GM12875 (cell line): ENCODE results near the gene RTEL1.

Source experiments
- H3K4me3 ChIP-seq: one replicate; pipeline ENCODE4 v1.5.1; 2011; ENCODE audit warnings: low read depth, low read length, control low read depth
- CTCF ChIP-seq: IDR thresholded peaks from 2 replicates; pipeline ENCODE4 v1.5.1; 2011; ENCODE audit warnings: low read depth, mild to moderate bottlenecking, control low read depth, inconsistent platforms, low read length, moderate library complexity, borderline replicate concordance; ENCODE audit not compliant: insufficient read depth

Gene RTEL1

GRCh38 chr20:63736893-63737694, 79.0 kb downstream of the RTEL1 start:
- TF ChIP-seq CTCF = no peak
- peak overlapping the region; percentile 61 for H3K4me3 ChIP-seq

DNA sequence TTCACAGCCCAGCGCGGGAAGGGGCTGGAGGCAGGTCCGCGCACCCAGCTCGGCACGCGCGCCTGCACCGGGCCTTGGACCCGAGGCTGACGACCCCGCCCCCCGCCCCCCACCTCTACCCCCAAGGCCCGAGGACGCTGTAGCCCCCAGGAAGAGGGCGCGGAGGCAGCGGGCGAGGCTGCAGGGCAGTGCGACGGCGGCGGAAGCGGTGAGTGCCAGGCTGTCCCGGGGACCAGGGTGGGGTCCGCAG, 79.5 kb downstream of the RTEL1 start:
- H3K4me3 ChIP-seq = peak overlapping the region; percentile 61
- no peak for TF ChIP-seq CTCF

GRCh38 chr20:63737945-63738686, 80.0 kb downstream of the RTEL1 start:
- no peak for TF ChIP-seq CTCF
- peak overlapping the region; percentile 61 for H3K4me3 ChIP-seq

DNA sequence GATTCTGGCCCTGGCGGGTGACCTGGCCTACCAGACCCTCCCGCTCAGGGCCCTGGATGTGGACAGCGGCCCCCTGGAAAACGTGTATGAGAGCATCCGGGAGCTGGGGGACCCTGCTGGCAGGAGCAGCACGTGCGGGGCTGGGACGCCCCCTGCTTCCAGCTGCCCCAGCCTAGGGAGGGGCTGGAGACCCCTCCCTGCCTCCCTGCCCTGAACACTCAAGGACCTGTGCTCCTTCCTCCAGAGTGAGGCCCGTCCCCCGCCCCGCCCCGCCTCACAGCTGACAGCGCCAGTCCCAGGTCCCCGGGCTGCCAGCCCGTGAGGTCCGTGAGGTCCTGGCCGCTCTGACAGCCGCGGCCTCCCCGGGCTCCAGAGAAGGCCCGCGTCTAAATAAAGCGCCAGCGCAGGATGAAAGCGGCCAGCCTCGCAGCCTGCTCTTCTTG, 80.6 kb downstream of the RTEL1 start:
- TF ChIP-seq CTCF = no peak
- no peak overlapping the region for H3K4me3 ChIP-seq

GRCh38 chr20:63739130-63740069, 81.3 kb downstream of the RTEL1 start, which contains the start of gene SLC2A4RG:
TSS of gene SLC2A4RG (plus strand) at chr20:63739776. CDS start at chr20:63739913, 137 bp downstream.
- peak within 1 kb of the TSS; percentile 56 for H3K4me3 ChIP-seq
- no peak for TF ChIP-seq CTCF

DNA sequence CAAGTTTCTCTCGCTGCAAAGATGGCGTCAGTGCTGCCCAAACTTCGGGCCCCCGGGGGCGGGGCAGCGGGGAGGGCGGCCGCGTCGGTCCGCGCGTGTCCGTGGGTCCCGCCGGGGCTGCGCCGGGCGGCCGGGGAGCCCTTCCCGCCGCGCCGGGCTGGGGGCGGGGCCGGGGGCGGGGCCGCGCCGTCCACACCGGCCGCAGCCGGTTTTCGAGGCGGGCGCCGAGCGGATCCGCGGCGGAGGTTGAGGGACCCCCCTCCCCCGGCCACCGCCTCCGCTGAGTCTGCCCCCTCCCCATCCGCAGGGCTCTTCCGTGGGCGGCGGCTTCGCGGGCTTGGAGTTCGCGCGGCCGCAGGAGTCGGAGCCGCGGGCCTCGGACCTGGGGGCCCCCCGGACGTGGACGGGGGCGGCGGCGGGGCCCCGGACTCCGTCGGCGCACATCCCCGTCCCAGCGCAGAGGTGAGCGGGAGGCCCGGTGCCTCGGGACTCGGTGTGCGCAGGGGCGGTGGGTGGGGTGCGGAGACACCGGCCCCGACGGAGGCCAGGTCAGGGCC, 82.0 kb downstream of the RTEL1 start:
- H3K4me3 ChIP-seq = peak overlapping the region; percentile 56
- no peak for TF ChIP-seq CTCF
